H1 (cell line): ENCODE measurements around the gene LRBA. TPM values are rescaled to one million over a fixed set of nuclear protein-coding genes. Genes with fewer than 3 reads are reported as not detected.

ENCODE experiments used
- CREB1 ChIP-seq: IDR thresholded peaks from 2 replicates; pipeline ENCODE4 v1.6.1; 2012; ENCODE audit warnings: inconsistent platforms
- JUN ChIP-seq: IDR thresholded peaks from 2 replicates; pipeline ENCODE4 v1.6.1; 2011; ENCODE audit warnings: low read depth, mild to moderate bottlenecking, improper control_type of control experiment, low read length
- RNF2 ChIP-seq: fragments of 200-900, 300-1000 bp; sonication (generic); IDR thresholded peaks from 2 replicates; pipeline ENCODE4 v1.7.1; 2016; ENCODE audit warnings: borderline replicate concordance, low read depth, mild to moderate bottlenecking, antibody characterized with exemption, low read length; ENCODE audit not compliant: poor library complexity, severe bottlenecking; ENCODE audit errors: missing control alignments
- SIRT6 ChIP-seq: IDR thresholded peaks from one replicate; pipeline ENCODE4 v1.7.1; 2012; ENCODE audit warnings: low read length, inconsistent platforms
- TCF12 ChIP-seq: IDR thresholded peaks from 2 replicates; pipeline ENCODE4 v1.6.1; 2011; ENCODE audit warnings: low read depth, mild to moderate bottlenecking, low read length
- polyA plus RNA-seq, 7 experiments: library from polyadenylated mRNA; depleted of rRNA in 3 of 7; stranded (reverse) in 5 of 7; unstranded in 2 of 7; fragments of >200 nt in 5 of 7; fragments of 200-250 nt in 2 of 7; gene quantifications; 1 replicate in 5 of 7; 2 replicates in 1 of 7; 4 replicates in 1 of 7; pipeline versions ENCODE4 v1.2.1 to v1.2.3, GENCODE V29; 2011 to 2013; ENCODE audit warnings: missing spikeins in 2 of 7, mixed read lengths in 2 of 7
- total RNA-seq: library from RNA; stranded (reverse); fragmentation: NEBNext Ultra II Directional; extraction: Animal tissue kit (Norgen Biotek cat#: 25700); gene quantifications from 2 replicates; pipeline ENCODE4 v1.2.1, GENCODE V29; 2021

The LRBA gene
- total and polyA plus RNA-seq, 2 of the 8 experiments (the other 6 are each of a cell fraction or from before 2014, with no cell fraction given): 54.6 to 83.2 TPM

DNA sequence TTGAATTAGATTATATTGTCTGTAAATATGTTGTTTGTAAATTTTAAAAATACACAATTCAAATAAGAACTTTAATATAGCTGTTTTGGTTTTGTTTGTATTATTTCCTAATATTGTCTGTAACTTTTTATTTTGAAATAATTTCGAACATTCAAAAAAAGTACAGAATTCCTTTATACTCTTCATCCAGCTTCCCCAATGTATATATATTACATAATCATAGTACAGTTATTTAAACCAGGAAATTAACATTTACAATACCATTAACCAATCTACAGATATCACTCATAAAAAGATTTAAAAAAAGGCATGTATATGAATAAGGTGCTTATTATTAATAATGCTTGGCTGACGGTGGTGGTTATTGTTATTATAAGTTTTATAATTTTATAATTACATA, 84.1 kb downstream of the LRBA start (continued):
- TF ChIP-seq CREB1: no peak
- TF ChIP-seq JUN: no peak
- TF ChIP-seq RNF2: no peak
- no peak for TF ChIP-seq TCF12
- no peak for TF ChIP-seq SIRT6
- TF ChIP-seq, all 59 proteins: peak for 0
